ENCODE data around the gene CD5L.

The CD5L gene

GRCh38 chr1:157806431-157807149 lies 35.0 kb downstream of the CD5L start:
- peak; percentile 82 for DNase-seq

GRCh38 chr1:157803851-157804250 lies 37.8 kb downstream of the CD5L start:
- DNase-seq: peak; percentile 38

GRCh38 chr1:157799996-157800395 lies 41.6 kb downstream of the CD5L start:
- DNase-seq: no peak

- DNase-seq: no peak
These were observed 43.4 kb downstream of the CD5L start for GRCh38 chr1:157798211-157798610.

- no peak for DNase-seq
These were observed 56.4 kb downstream of the CD5L start for GRCh38 chr1:157785248-157785647.

- DNase-seq: no peak
These were observed 56.8 kb downstream of the CD5L start for GRCh38 chr1:157784801-157785200.

GRCh38 chr1:157782931-157783330 lies 58.7 kb downstream of the CD5L start:
- DNase-seq: no peak

GRCh38 chr1:157781048-157781447 lies 60.6 kb downstream of the CD5L start:
- DNase-seq: no peak

Measured in CD4-positive, alpha-beta T cell treated with Interferon gamma for 1 hour (primary cell).